Suprapubic skin (tissue), 4 donors: Measurements from ENCODE around the gene FER. TPM values are rescaled to one million over a fixed set of nuclear protein-coding genes. Genes with fewer than 3 reads are reported as not detected.
"Not testable (repeated sequence)": the region's sequence is repeated elsewhere in the genome, so short reads cannot be mapped to it uniquely, and the experiment has no call there.

ENCODE experiments used
- DNase-seq, 2 donors: peaks; one replicate each; pipeline ENCODE4 v3.0.0-alpha.2; 2019; ENCODE audit warnings: low spot score in 2 of 2
- H3K27ac ChIP-seq: fragments of 200-600 bp; sonication (generic); one replicate; pipeline ENCODE4 v1.5.1; 2019
- H3K27me3 ChIP-seq: fragments of 200-600 bp; sonication (generic); one replicate; pipeline ENCODE4 v1.5.1; 2019
- H3K36me3 ChIP-seq: fragments of 200-600 bp; sonication (generic); one replicate; pipeline ENCODE4 v1.5.1; 2019
- H3K4me1 ChIP-seq: fragments of 200-600 bp; sonication (generic); one replicate; pipeline ENCODE4 v1.5.1; 2019
- H3K4me3 ChIP-seq: fragments of 200-600 bp; sonication (generic); one replicate; pipeline ENCODE4 v1.5.1; 2019; ENCODE audit warnings: mild to moderate bottlenecking
- H3K9me3 ChIP-seq: fragments of 200-600 bp; sonication (generic); one replicate; pipeline ENCODE4 v1.5.1; 2019
- EP300 ChIP-seq: sonication (generic); formaldehyde crosslinking; IDR thresholded peaks from one replicate; pipeline ENCODE4 v1.6.1; 2017; ENCODE audit warnings: antibody characterized with exemption
- POLR2A ChIP-seq, 2 donors: fragments of 450-650 bp; IDR thresholded peaks; one replicate each; pipeline ENCODE4 v1.6.1; 2017; ENCODE audit warnings: antibody characterized with exemption in 2 of 2, mild to moderate bottlenecking in 2 of 2, moderate library complexity in 2 of 2
- POLR2AphosphoS5 ChIP-seq, 3 donors: sonication (generic); formaldehyde crosslinking; IDR thresholded peaks; one replicate each; pipeline ENCODE4 v1.6.1; 2017; ENCODE audit warnings: antibody characterized with exemption in 3 of 3
- WGBS: methylation state at CpG from one replicate; pipeline ENCODE4 v1.1.5; 2018; 5-methylcytosine and 5-hydroxymethylcytosine counted together
- total RNA-seq, 4 donors: library from RNA; depleted of rRNA; stranded (reverse); fragments of >200 nt; gene quantifications; one replicate each; pipeline ENCODE4 v1.1.0, GENCODE V29; 2016
- TF ChIP-seq, protein P1 (sequence below), 2 donors: fragments of 200-600 bp in 1 of 2; fragments of 450-650 bp in 1 of 2; sonication (generic) in 1 of 2; IDR thresholded peaks; one replicate each; pipeline ENCODE4 v1.5.1; 2016 to 2019; ENCODE audit warnings: antibody characterized with exemption in 2 of 2, mild to moderate bottlenecking in 1 of 2, moderate library complexity in 1 of 2

FER gene
- total RNA-seq, 4 donors from 2014 or later: 16.1 to 29.9 (median 23.3) TPM

DNA sequence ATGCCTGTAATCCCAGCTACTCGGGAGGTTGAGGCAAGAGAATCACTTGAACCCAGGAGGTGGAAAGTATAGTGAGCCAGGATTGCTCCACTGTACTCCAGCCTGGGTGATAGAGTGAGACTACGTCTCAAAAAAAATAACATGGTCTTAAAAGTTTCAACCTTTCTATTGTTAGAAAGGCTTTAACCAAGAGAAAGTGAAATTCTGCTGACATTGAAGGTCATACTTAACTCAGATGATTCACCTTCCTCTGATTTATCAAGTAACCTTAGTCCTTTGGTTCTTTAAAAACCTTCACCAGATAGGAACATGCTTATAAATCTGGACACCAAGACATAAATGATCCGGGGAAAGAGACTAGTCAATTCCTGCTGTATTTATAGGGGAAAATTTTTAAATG is 73.3 kb downstream of the FER start:
- H3K27me3 ChIP-seq: no peaks in the 10 kb centered on the region
- H3K27ac ChIP-seq: no peak overlapping the region
- no peak for DNase-seq
- H3K36me3 ChIP-seq: no peaks in the 10 kb centered on the region
- no peaks in the 10 kb centered on the region for H3K9me3 ChIP-seq
- over 99% methylated on average over 3 of the region's 3 CpGs for WGBS
- TF ChIP-seq, protein P1, sequence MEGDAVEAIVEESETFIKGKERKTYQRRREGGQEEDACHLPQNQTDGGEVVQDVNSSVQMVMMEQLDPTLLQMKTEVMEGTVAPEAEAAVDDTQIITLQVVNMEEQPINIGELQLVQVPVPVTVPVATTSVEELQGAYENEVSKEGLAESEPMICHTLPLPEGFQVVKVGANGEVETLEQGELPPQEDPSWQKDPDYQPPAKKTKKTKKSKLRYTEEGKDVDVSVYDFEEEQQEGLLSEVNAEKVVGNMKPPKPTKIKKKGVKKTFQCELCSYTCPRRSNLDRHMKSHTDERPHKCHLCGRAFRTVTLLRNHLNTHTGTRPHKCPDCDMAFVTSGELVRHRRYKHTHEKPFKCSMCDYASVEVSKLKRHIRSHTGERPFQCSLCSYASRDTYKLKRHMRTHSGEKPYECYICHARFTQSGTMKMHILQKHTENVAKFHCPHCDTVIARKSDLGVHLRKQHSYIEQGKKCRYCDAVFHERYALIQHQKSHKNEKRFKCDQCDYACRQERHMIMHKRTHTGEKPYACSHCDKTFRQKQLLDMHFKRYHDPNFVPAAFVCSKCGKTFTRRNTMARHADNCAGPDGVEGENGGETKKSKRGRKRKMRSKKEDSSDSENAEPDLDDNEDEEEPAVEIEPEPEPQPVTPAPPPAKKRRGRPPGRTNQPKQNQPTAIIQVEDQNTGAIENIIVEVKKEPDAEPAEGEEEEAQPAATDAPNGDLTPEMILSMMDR (IDR thresholded peaks at IDR 0.05): no peak
- no peak for TF ChIP-seq EP300
- no peak for TF ChIP-seq POLR2A (IDR thresholded peaks at IDR 0.05)
- TF ChIP-seq POLR2AphosphoS5 (IDR thresholded peaks at IDR 0.05): no peak
- H3K4me3 ChIP-seq: no peak overlapping the region
- no peaks in the 10 kb centered on the region for H3K4me1 ChIP-seq

DNA sequence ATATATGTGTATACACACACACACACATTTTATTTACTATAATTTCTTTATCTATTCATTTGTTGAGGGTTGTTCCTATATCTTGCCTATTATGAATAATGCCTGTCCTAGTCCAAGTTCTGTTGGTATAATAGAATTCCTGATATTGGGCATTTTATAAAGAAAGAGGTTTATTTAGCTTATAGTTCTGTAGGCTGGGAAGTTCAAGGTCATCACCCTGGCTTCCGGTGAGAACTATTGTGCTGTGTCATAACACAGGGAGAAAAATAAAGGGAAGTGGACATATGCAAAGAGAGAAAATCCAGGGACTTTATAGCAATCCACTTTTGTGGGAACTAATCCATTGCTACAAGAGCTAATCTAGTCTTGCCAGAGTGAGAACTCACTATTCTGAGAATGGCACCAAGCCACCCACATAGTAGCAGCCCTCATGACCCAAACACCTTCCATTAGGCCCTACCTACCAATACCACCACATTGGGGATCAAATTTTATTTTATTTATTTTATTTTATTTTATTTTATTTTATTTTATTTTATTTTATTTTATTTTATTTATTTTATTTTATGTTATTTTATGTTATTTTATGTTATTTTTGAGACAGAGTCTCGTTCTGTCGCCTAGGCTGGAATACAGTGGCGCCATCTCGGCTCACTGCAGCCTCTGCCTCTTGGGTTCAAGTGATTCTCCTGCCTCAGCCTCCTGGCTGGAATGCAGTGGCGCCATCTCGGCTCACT is 74.7 kb downstream of the FER start:
- H3K27me3 ChIP-seq: no peaks in the 10 kb centered on the region
- no peaks in the 10 kb centered on the region for H3K4me1 ChIP-seq
- WGBS: 94% methylated on average over 7 of the region's 7 CpGs
- no peak overlapping the region for H3K27ac ChIP-seq
- H3K36me3 ChIP-seq: no peaks in the 10 kb centered on the region
- no peak for TF ChIP-seq POLR2A (IDR thresholded peaks at IDR 0.05)
- TF ChIP-seq POLR2AphosphoS5 (IDR thresholded peaks at IDR 0.05): no peak
- TF ChIP-seq, protein P1 (IDR thresholded peaks at IDR 0.05): no peak
- no peak for TF ChIP-seq EP300
- no peak overlapping the region for H3K4me3 ChIP-seq
- H3K9me3 ChIP-seq: no peaks in the 10 kb centered on the region
- DNase-seq: no peak

DNA sequence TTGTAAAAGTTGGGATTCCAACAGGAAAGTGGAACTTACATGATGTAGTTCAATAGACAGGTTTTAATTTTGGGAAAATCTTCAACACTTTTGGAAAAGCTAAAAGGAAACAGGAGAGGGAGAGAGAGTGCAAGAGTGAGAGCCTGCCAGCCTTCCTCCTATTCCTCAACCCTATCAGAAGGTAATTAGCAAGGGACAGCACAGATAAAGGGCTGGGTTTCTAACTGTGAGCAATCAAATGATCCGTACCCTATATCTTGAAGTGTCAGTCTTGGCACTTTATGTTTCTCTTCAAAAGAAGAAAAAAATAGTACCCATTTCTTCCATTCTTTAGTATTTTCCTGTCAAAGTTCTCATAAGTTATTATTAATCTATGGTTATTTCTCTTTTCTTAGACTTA is 79.4 kb downstream of the FER start:
- Histone ChIP-seq H3K36me3 (no peaks in the 10 kb centered on the region), H3K27ac (no peak overlapping the region), H3K4me1 (no peaks in the 10 kb centered on the region), H3K9me3 (no peaks in the 10 kb centered on the region), H3K27me3 (no peaks in the 10 kb centered on the region), H3K4me3 (no peak overlapping the region)
- 86% methylated on average over 1 of the region's 1 CpG for WGBS
- DNase-seq: no peak
- TF ChIP-seq EP300 (no peak), POLR2AphosphoS5 (IDR thresholded peaks at IDR 0.05) (no peak), POLR2A (IDR thresholded peaks at IDR 0.05) (no peak)
- TF ChIP-seq, protein P1 (IDR thresholded peaks at IDR 0.05): no peak

DNA sequence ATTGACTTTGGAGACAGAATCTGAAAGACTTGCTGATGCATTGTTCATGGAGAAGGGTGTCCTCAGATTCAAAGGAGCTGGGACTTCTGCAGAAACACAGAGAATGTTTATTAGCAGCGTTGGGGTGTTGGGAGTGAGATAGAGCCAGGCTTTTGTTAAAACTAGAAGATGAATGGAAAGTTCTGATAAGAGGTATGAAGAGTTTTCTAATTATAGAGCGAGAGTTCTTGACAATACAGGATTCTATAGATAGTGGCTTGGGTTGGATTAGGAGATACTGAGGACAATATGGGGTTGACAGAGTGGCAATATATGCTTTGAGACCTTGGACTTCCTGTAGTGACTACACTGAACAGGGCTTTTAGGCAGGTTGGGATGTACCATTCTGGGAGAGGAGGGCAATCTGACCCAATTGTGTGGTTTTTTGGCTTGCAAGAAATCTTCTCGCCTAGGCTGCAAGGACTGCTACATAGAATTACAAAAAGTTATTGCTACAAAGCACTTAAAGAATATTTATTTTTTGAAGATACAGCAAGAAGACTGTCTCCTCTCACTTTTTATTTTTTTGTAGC is 83.1 kb downstream of the FER start:
- H3K27me3 ChIP-seq: no peaks in the 10 kb centered on the region
- H3K4me3 ChIP-seq: no peak overlapping the region
- TF ChIP-seq, protein P1 (IDR thresholded peaks at IDR 0.05): no peak
- TF ChIP-seq POLR2A (IDR thresholded peaks at IDR 0.05) (no peak), POLR2AphosphoS5 (IDR thresholded peaks at IDR 0.05) (no peak), EP300 (no peak)
- H3K9me3 ChIP-seq: no peaks in the 10 kb centered on the region
- no peak overlapping the region for H3K27ac ChIP-seq
- peaks cover 6% of the 10 kb centered on the region for H3K36me3 ChIP-seq
- H3K4me1 ChIP-seq: no peaks in the 10 kb centered on the region
- 95% methylated on average over 3 of the region's 3 CpGs for WGBS
- DNase-seq: no peak

DNA sequence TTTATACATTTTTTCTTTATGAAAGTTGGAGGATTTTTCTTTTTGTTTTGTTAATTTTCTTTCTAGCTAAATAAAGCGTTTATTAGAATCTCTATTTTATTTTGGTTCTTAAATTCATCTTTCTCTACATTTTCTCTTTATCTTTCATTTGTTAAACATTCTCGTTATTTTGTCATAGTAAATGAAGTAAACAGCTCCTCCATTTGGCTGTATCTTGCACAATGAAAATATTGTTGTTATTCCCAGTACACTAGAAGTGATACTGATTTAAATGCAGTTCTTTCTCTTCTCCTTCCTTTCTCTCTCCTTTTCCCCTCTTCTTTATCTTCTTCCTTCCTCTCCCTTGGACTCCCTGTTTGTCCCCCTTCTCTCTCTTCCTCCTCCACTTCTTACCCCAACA is 88.8 kb downstream of the FER start:
- no peak for TF ChIP-seq EP300
- no peak for TF ChIP-seq POLR2AphosphoS5 (IDR thresholded peaks at IDR 0.05)
- TF ChIP-seq, protein P1 (IDR thresholded peaks at IDR 0.05): no peak
- no peak for TF ChIP-seq POLR2A (IDR thresholded peaks at IDR 0.05)
- no peak for DNase-seq
- H3K4me3 ChIP-seq: no peak overlapping the region

DNA sequence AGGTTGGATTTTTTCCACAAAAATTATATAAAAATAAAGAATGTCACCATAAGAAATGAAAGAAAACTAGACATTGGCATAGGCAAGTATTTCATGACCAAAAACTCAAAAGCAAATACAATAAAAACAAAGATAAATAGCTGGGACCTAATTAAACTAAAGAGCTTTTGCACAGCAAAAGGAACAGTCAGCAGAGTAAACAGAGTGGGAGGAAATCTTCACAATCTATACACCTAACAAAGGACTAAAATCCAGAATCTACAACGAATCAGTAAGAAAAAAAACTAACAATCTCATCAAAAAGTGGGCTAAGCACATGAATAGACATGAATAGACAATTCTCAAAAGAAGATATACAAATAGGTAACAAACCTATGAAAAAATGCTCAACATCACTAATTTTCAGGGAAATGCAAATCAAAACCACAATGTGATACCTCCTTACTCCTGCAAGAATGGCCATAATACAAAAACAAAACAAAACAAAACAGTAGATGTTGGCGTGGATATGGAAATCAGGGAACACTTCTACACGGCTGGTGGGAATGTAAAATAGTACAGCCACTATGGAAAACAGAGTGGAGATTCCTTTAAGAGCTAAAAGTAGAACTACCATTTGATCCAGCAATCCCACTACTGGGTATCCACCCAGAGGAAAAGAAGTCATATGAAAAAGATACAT is 94.7 kb downstream of the FER start:
- not testable (repeated sequence) for H3K4me1 ChIP-seq, H3K9me3 ChIP-seq, DNase-seq, H3K27ac ChIP-seq, H3K27me3 ChIP-seq, H3K36me3 ChIP-seq, H3K4me3 ChIP-seq
- 92% methylated on average over 3 of the region's 3 CpGs for WGBS

More for the DNA sequence above, 88.8 kb downstream of the FER start:
- no peaks in the 10 kb centered on the region for H3K4me1 ChIP-seq
- H3K9me3 ChIP-seq: no peaks in the 10 kb centered on the region
- H3K27me3 ChIP-seq: no peaks in the 10 kb centered on the region
- H3K36me3 ChIP-seq: peaks cover 8% of the 10 kb centered on the region
- WGBS: 90% methylated on average over 2 of the region's 2 CpGs
- H3K27ac ChIP-seq: no peak overlapping the region

DNA sequence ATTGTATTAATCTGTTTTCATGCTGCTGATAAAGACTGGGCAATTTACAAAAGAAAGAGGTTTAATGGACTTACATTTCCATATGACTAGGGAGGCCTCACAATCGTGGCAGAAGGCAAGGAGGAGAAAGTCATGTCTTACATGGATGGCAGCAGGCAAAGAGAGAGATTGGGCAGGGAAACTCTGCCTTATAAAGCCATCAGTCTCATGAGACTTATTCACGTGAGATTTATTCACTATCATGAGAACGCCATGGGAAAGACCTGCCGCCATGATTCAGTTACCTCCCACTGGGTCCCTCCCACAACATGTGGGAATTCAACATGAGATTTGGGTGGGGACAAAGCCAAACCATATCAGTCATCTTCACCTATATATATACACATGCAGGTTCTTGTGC is 103.4 kb downstream of the FER start:
- not testable (repeated sequence) for H3K9me3 ChIP-seq, DNase-seq, H3K36me3 ChIP-seq, H3K27me3 ChIP-seq, H3K27ac ChIP-seq, H3K4me3 ChIP-seq, H3K4me1 ChIP-seq
- 92% methylated on average over 4 of the region's 4 CpGs for WGBS
